ENCODE results near the gene MLX.
"Not testable (repeated sequence)": the region's sequence is repeated elsewhere in the genome, so short reads cannot be mapped to it uniquely, and the experiment has no call there.

The MLX gene

DNA sequence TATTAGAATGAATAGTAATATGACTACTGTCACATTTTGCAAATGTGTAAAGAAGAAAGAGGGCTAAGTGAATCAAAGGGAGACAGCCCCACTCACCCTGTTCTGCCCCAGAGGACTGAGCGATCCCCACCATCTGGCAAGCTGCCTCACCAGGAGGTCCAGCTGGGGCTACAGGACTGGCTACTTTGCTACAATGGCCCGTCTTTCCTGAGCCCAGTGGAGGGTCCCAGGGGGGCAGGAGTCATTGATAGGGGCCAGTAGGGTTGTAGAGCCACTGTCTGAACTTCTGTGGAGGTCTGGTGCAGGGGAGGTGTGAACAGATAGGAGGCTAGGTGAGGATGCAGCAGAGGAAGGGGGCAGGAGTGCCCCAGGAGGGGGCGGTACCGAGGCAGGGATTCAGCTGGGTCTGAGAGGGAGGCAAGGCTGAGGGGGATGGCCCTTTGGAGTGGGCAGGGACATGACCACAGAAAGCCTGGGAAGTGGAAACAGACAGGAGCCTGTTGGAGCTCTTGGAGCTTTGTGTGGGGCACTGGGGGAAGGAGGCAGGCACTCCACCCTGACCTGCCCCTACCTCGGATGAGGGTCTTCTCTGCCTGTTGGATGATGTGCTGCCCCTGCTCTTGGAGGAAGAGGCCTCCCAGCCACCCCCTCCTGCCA is 10.8 kb upstream of the MLX start:
- DNase-seq = not testable (repeated sequence)

DNA sequence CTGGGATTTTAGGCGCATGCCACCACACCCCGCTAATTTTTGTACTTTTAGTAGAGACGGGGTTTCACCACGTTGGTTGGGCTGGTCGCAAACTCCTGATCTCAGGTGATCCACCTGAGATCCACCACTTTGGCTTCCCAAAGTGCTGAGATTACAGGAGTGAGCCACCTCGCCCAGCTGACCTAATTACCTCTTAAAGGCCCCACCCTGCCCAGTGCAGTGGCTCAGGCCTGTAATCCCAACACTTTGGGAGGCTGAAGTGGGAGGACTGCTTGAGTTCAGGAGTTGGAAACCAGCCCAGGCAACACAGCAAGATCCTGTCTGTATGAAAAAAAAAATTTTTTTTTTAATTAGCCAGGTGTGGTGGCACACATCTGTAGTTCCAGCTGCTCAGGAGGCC is 7.8 kb upstream of the MLX start:
- DNase-seq = no peak

GRCh38 chr17:42560246-42560645 is 6.7 kb upstream of the MLX start:
- no peak for DNase-seq

- DNase-seq = peak; percentile 61 to 81 (median 79)
Measured at GRCh38 chr17:42561897-42562387, 5.0 kb upstream of the MLX start, which contains the start of gene COASY. Gene COASY (plus strand): TSS chr17:42562148. CDS start chr17:42562623, 475 bp downstream.

DNA sequence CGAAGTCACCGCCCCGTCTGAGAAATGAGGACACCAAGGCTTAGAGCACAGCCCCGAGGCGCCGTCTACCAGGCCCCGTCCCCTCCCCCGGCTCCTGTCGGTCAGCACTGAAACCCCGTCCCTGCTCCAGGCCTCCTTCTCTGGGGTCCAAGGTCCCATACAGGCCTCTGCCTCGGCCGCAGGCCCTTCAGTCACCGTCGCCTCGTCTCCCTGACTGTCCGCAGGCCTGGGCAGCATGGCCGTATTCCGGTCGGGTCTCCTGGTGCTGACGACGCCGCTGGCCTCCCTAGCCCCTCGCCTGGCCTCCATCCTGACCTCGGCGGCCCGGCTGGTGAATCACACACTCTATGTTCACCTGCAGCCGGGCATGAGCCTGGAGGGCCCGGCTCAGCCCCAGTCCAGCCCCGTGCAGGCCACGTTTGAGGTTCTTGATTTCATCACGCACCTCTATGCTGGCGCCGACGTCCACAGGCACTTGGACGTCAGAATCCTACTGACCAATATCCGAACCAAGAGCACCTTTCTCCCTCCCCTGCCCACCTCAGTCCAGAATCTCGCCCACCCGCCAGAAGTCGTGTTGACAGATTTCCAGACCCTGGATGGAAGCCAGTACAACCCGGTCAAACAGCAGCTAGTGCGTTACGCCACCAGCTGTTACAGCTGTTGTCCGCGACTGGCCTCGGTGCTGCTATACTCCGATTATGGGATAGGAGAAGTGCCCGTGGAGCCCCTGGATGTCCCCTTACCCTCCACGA is 4.3 kb upstream of the MLX start:
- DNase-seq = no peak

GRCh38 chr17:42563143-42563509 is 3.8 kb upstream of the MLX start:
- no peak for DNase-seq

GRCh38 chr17:42563543-42563942 is 3.4 kb upstream of the MLX start:
- DNase-seq = no peak

DNA sequence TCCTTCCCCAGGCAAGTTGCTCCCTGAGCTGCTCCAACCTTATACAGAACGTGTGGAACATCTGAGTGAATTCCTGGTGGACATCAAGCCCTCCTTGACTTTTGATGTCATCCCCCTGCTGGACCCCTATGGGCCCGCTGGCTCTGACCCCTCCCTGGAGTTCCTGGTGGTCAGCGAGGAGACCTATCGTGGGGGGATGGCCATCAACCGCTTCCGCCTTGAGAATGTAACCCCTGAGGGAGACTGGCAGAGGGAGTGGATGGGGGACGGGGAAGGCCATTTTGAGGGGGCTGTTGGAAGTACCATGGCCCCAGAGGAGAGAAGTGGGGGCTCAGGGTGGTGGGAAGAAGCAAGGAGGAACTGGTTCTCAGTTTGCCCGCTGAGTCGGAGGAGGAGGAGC is 3.0 kb upstream of the MLX start:
- DNase-seq = no peak

DNA sequence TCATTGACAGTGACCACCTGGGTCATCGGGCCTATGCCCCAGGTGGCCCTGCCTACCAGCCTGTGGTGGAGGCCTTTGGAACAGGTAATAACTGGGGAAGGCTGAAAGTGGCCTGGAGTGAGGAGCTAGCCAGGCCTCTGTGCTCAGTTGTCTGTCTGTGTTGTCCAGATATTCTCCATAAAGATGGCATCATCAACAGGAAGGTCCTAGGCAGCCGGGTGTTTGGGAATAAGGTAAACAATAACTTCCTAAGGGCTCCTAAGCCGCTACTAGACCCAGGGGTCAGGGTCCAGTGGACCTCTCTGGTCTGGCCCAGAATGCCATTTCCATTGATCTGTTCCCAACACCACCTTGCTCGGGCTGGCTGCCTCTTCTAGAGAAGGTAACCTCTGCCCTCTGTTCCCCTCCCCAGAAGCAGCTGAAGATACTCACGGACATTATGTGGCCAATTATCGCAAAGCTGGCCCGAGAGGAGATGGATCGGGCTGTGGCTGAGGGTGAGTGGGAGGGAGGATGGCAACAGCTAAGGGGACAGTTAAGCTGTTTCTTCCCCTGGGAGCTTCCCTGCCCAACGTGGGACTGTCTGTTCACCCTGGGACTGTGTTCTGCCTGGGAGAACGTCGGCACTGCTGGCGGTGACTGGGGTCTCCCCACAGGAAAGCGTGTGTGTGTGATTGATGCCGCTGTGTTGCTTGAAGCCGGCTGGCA is 1.9 kb upstream of the MLX start:
- no peak for DNase-seq

DNA sequence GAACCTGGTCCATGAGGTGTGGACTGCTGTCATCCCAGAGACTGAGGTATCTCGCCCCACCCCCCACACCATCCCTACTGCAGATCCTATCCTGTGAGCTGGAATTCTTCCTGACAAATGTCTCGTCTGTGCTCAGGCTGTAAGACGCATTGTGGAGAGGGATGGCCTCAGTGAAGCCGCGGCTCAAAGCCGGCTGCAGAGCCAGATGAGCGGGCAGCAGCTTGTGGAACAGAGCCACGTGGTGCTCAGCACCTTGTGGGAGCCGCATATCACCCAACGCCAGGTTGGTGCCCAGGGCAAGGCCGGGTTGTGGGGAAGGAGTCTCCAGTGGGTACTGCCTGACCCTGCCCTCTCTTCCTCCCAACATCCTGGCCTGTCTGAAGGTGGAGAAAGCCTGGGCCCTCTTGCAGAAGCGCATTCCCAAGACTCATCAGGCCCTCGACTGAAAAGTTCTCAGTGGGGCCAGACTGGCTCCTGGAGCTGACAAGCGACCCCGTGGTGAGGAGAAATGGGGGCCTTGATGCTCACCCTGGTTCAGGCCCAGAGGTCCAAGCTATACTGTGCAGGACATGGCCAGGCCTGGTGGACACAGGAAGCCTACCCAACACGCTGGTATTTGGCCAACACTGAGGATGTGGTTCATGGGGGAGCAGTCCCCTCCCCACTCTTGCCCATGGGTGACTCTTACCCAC is 1.2 kb upstream of the MLX start:
- no peak for DNase-seq

GRCh38 chr17:42566215-42566882 is 551 bp upstream of the MLX start:
- DNase-seq = no peak

GRCh38 chr17:42568341-42569111 is 1.6 kb downstream of the MLX start:
- DNase-seq = no peak

DNA sequence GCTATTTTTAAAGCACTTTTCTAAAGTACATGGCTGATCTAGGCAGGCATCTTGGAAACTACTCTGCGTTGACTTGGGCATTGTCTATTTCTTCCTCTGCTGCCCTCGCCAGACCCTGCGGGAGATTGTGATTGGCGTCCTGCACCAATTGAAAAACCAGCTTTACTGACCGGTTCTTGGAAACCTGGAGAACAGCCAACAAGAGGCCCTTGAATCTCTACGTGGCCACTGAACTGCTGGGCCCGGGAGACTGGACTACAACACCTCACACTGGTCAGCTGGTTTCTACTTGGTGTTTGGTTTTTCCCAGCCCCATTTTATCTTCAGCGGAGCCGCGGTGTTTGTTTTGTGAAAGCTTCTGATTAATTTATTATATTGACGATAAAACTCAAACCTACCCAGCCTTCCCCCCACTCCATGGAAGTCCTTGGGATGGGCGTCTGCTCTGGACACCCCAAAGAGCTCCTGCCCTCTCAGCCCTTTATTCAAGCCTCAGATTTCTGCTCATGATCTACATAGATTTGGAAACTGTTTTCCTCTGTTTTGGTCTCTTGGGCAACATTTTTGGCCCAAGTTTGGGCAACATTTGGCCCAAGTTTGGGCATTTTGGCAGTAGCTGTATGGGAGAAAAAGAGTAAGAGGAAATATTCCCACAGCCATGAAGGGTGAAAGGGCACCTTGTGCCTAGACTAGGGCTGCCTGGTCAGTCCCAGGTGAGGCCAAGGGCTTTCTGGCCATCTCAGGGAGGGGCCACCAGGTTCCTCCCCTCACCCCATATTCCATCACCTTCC is 4.7 kb downstream of the MLX start:
- no peak for DNase-seq

- no peak for DNase-seq
Measured at GRCh38 chr17:42573095-42573494, 6.2 kb downstream of the MLX start.

DNA sequence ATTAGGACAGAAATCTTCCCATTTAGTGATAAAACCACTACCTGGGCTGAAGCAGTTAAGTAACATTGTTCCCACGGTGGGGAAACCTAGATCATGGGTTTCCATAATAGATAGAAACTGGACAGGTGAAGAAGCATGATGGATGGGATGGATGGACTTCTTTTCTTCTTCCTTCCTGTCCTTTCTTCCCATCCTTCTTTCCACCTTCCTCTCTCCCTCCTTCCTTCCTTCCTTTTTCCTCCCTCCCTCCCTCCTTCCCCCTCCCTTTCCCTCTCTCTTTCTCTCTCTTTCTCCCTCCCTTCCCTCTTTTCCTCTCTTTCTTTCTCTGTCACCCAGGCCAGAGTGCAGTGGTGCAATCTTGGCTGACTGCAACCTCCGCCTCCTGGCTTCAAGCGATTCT is 7.6 kb downstream of the MLX start:
- DNase-seq = no peak

- no peak for DNase-seq
Measured at GRCh38 chr17:42577140-42577531, 10.2 kb downstream of the MLX start.

GRCh38 chr17:42577532-42578281 is 10.8 kb downstream of the MLX start, which contains the start of gene PSMC3IP:
Gene PSMC3IP (minus strand): TSS chr17:42577729. CDS start chr17:42577686, 43 bp downstream.
- DNase-seq = peak; percentile 75 to 83 (median 80)

DNA sequence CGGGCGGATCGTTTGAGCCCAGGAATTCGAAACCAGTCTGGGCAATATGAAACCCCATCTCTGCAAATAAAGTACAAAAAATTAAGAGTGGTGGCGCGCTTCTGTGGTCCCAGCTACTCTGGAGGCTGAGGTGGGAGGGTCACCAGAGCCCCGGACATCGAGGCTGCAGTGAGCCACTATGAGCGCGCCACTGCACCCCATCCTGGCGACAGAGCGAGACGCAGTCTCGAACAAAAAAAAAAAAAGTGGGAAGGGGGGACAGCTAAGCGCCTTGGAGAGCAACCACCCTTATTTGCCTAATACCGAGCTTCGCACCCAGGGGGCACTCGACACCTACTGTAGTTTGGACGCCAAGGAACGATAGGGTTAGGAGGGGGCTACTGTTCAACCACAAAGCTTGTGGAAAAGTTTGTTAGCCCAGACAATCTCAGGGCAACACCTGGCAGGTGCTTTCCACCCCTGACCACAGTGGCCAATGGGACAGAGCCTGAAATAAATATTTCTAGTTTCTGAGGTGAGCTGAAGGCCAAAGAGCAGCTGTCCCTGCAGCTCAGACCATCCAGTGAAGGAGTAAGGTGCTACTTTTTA is 11.5 kb downstream of the MLX start:
- peak; percentile 21 to 60 (median 37) for DNase-seq

DNA sequence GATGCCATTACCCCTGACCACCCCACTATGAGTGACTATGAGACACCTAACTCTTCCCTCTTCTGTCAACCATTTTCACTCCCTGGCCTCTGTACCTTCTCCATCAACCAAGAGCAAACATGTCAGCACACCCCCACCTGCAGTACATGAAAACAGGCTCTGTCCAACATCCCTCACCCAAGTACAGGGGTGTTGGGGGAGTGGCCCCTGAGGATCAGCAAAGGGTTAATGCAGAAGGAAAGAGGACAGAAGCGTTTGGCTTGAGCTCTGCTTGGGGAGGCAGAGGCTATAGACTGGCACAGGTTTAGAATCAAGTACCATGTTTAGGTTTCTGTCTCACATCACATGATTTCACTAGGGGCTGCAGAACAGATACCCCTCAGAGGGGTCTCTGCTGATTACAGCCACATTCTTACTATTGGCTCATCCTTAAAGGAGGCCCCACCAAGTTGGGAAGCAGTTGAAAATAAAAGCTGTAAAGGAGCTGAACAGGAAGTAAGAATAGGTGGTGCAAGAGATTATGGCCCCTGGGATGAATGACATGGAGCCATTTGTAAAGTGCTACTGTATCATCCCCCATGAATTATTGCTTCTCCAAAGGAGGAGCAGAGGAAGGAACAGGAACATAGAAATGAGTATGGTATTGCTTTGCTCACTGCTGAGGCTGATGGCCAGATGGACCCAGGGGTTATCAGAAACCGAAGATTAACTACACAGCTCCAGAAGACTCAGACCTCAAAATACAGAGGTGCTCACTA is 13.1 kb downstream of the MLX start:
- DNase-seq = no peak
